OCI-M2 (cell line): Measurements from ENCODE around the gene UBE2V1.
"Not testable (repeated sequence)": the region's sequence is repeated elsewhere in the genome, so short reads cannot be mapped to it uniquely, and the experiment has no call there.

Experiments
- DNase-seq: peaks from one replicate; lab custom pipeline; 2025; ENCODE audit not compliant: unreplicated experiment; lab: John Stamatoyannopoulos, UW

The UBE2V1 gene

GRCh38 chr20:50097843-50098242, 15.1 kb downstream of the UBE2V1 start:
- no peak for DNase-seq

- no peak for DNase-seq
Measured at GRCh38 chr20:50096237-50096636, 16.7 kb downstream of the UBE2V1 start.

- no peak for DNase-seq
Measured at GRCh38 chr20:50095476-50096078, 17.4 kb downstream of the UBE2V1 start.

GRCh38 chr20:50094522-50094921, 18.4 kb downstream of the UBE2V1 start:
- no peak for DNase-seq

DNA sequence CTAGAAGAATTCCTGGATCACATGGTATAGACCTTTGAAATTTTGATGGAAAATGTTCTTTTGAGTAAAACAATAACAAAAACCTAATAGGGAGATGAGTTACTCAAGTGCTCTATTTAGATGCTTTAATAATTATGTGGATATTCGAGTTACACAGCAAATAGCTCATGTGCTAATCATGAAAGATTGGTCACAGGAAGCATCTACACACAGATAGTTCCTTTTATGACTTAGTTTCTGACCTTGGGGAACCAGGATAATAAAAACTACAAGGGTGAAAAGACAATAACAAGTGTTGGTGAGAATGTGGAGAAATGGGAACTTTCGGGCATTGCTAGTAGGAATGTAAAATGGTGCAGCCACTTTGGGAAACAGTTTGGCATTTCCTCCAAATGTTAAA, 19.7 kb downstream of the UBE2V1 start:
- DNase-seq, result no peak

- DNase-seq, result no peak
Measured at GRCh38 chr20:50092436-50092835, 20.5 kb downstream of the UBE2V1 start.

- no peak for DNase-seq
Measured at GRCh38 chr20:50089787-50090177, 23.2 kb downstream of the UBE2V1 start.

- DNase-seq, result no peak
Measured at GRCh38 chr20:50089140-50089786, 23.7 kb downstream of the UBE2V1 start.

DNA sequence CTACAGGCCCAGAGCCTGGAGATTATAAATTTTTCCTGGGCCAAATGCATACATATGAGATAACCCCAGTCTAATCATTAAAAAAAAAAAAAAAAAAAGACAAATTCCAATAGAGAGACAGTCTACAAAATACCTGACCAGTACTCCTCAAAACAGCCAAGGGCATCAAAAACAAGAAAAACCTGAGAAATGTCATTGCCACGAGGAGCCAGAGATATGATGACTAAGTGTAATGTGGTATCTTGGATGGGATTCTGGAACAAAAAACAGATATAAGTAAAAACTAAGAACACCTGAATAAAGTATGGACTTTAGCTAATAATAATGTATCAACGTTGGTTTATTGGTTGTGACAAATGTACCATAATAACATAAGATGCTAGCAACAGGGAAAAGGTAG, 24.9 kb downstream of the UBE2V1 start:
- no peak for DNase-seq

GRCh38 chr20:50085481-50086365, 27.2 kb downstream of the UBE2V1 start:
- no peak for DNase-seq

- DNase-seq, result no peak
Measured at GRCh38 chr20:50085146-50085480, 27.8 kb downstream of the UBE2V1 start.

- DNase-seq, result no peak
Measured at GRCh38 chr20:50083034-50083433, 29.9 kb downstream of the UBE2V1 start.

- DNase-seq, result not testable (repeated sequence)
Measured at GRCh38 chr20:50082056-50082455, 30.9 kb downstream of the UBE2V1 start.

- no peak for DNase-seq
Measured at GRCh38 chr20:50077818-50078601, 34.9 kb downstream of the UBE2V1 start.

- DNase-seq, result no peak
Measured at GRCh38 chr20:50073500-50073899, 39.5 kb downstream of the UBE2V1 start.

DNA sequence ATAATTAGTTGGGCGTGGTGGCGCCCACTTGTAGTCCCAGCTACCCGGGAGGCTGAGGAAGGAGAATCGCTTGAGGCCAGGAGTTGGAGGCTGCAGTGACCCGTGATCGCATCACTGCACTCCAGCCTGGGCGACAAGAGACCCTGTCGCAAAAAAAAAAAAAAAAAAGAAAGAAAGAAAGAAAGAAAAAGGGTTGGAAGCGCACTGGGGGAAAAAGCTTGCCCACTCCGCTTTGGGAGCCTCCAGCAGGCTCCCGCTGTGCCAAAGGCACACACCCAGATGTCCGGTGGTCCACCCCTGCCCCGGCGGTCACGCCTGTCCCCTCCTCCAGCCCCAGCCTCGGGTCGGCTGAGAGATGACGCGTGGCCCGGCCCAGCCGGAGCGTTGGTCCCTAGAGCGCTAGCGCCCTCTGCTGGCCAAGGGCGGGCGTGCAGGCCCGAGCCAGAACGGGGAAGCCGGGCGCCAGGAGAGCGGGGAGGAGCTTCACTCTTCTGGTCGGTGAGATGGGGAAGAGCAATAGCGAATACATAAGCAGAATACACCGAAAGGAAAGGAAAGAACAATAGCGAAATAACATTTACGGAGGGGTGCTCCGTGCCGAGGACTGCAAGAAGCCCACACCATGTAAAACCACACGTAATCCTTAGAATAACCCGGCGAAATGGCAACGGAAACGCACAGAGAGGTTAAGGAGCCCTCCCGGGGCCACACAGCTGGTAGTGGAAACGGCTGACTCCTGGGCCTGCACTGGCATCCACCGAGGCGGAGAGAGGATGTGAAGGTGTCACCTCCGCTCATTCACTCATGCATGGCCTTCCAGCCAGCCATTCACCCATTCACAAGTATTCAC, 41.7 kb downstream of the UBE2V1 start:
- peak; percentile 84 for DNase-seq

DNA sequence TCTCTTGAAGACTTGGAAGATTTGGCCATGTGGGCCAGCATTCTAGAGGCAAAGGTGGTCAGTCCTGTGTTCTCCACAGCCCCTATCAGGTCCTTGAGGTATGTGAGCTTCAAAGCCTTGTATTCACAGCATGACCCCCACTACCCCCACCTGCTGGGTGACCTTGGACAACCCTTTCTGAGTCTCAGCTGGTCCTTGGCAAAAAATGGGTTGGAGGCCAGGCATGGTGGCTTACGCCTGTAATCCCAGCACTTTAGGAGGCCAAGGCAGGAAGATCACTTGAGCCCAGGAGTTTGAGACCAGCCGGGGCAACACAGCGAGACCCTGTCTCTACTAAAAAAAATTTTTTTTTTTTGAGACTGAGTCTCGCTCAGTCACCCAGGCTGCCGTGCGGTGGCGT, 42.6 kb downstream of the UBE2V1 start:
- no peak for DNase-seq

- DNase-seq, result no peak
Measured at GRCh38 chr20:50068041-50068651, 44.8 kb downstream of the UBE2V1 start.

DNA sequence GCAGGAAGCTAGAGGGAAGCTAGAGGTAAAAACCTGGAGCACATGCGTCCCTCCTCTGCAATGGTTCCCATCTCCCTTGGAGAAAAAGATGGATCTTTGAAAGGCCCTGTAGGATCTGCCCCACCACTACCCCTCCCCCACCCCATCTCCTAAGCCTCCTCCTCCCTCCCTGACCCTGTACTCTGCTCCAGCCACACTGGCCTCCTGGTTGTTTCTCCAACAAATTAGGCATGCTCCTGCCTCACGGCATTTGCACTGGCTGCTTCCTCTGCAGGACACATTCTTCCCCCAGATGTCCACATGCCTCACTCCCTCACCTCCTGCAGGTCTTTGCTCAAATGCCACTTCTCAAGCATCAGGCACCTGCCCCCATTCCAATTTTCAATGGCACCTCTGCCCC, 45.5 kb downstream of the UBE2V1 start:
- DNase-seq, result no peak

- no peak for DNase-seq
Measured at GRCh38 chr20:50067018-50067417, 45.9 kb downstream of the UBE2V1 start.
